HG02642 (cell line): ENCODE measurements around the gene PSMB9.

Source experiments
- ATAC-seq: cut with Tn5 transposase; IDR thresholded peaks from one replicate; pipeline ENCODE4 v1.9.1; 2021; ENCODE audit warnings: mild to moderate bottlenecking; ENCODE audit not compliant: unreplicated experiment, poor library complexity

Gene PSMB9

GRCh38 chr6:32889533-32889932, 35.5 kb downstream of the PSMB9 start:
- no peak for ATAC-seq

DNA sequence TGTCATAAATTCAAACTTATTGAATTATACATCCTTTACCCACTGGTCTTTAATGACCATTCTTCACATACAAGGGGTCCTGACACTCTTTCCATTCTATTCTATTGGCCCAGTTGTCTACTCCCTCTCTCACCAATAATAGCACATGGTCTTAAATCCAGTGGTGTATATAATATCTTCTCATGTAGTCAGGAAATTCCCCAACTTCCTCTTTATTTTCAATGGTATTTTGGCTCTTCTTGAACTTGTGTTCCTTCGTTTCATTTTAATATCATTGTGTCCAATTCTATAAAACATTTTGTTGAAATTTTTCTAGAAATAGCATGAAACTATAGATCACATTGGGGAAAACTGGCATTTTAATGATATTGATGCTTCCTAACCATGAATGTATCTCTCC, 36.8 kb downstream of the PSMB9 start:
- no peak for ATAC-seq

- ATAC-seq: peak; percentile 95
These were observed 40.4 kb downstream of the PSMB9 start for GRCh38 chr6:32894085-32895005.

- ATAC-seq: peak; percentile 14
These were observed 41.0 kb downstream of the PSMB9 start for GRCh38 chr6:32895006-32895345.

- no peak for ATAC-seq
These were observed 50.0 kb downstream of the PSMB9 start for GRCh38 chr6:32903952-32904351.

DNA sequence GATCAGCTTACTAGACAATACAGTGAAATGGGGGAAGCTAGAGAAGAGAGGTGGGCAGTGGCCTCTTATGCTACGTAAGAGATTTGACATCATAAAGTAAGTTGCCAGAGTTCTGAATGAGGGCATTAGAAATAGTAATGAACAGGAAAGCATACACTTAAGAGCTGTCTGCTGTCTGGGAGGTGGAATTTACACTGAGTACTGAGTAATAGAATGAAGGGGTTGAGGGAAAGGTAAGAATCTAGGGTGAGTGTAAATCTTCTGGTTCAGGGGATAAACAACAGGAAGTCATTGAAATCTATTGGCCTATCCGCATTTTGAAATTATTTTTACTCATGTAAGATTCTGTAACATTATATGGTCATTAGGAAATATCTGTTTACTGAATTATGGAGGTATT, 51.1 kb downstream of the PSMB9 start:
- ATAC-seq: no peak

GRCh38 chr6:32906539-32906938, 52.5 kb downstream of the PSMB9 start:
- no peak for ATAC-seq

DNA sequence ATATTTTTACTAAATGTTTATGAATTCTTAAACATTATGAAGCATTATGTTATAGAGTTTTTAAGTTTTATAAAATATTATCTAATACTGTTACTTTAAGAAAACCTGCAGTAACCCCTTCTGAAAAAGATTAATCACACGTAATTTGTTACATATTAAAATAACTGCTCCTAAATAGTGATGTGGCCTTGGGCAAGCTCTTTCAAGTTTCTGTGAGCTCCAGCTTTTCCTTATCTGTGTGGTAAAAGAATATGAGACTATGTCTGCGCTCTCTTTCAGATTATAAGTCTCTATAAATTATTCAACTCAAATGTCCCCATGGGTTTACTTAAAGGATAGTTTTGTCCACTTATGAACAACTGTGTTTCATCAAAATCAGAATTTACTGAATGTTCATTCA, 54.9 kb downstream of the PSMB9 start:
- no peak for ATAC-seq
